Measurements from ENCODE around the gene USP40.

DNA sequence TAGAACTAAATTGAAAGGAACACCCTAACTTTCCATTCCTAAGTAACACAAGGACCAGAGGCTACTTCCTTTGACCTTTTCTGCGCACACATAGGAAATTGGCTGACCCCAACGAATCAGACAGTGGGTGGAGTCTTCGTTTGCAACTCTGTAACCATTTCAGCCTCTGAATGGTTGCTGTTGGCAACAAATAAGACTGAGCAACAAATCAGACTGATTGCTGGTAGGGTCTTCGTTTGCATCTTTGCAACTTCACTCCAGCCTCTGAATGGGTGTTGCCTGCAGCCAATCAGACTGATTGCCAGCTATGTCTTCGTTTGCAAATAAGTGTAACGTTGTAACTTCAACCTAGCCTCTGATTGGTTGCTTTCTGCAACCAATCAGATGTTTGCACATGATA, 34.6 kb downstream of the USP40 start:
- TF ChIP-seq GATA2 (IDR thresholded peaks at IDR 0.05; ENCODE audit: low read depth, low read length) (no peak), GATA3 (IDR thresholded peaks at IDR 0.05; ENCODE audit: low read depth, low read length) (no peak)

Measured in SH-SY5Y (cell line).